GM23248 (cell line): ENCODE measurements around the gene SGSM1. TPM values are rescaled to one million over a fixed set of nuclear protein-coding genes. Genes with fewer than 3 reads are reported as not detected.

Experiments used
- DNase-seq: peaks from one replicate; pipeline ENCODE4 v3.0.0-alpha.2; 2015
- H2AFZ ChIP-seq: fragments of 200-600 bp; sonication (generic); 2 replicates; pipeline ENCODE4 v1.6.1; 2016; ENCODE audit warnings: antibody characterized with exemption
- H3F3A ChIP-seq: fragments of 200-600 bp; sonication (generic); 2 replicates; pipeline ENCODE4 v1.6.1; 2016; ENCODE audit warnings: mild to moderate bottlenecking, antibody characterized with exemption, mixed run types; ENCODE audit not compliant: insufficient read depth
- H3K27ac ChIP-seq: fragments of 200-600 bp; sonication (generic); 2 replicates; pipeline ENCODE4 v1.5.1; 2016; ENCODE audit warnings: mild to moderate bottlenecking
- H3K27me3 ChIP-seq: fragments of 200-600 bp; sonication (generic); replicated peaks from 2 replicates; pipeline ENCODE4 v1.6.1; 2016; ENCODE audit warnings: mild to moderate bottlenecking; ENCODE audit not compliant: insufficient read depth
- H3K36me3 ChIP-seq: fragments of 200-600 bp; sonication (generic); 2 replicates; pipeline ENCODE4 v1.6.1; 2016; ENCODE audit warnings: low read depth, mild to moderate bottlenecking
- H3K4me1 ChIP-seq: fragments of 200-600 bp; sonication (generic); 2 replicates; pipeline ENCODE4 v1.6.1; 2016; ENCODE audit warnings: mild to moderate bottlenecking; ENCODE audit not compliant: insufficient read depth
- H3K4me2 ChIP-seq: fragments of 200-600 bp; sonication (generic); one replicate; pipeline ENCODE4 v1.6.1; 2016; ENCODE audit warnings: mild to moderate bottlenecking; ENCODE audit not compliant: unreplicated experiment
- H3K4me3 ChIP-seq: fragments of 200-600 bp; sonication (generic); 2 replicates; pipeline ENCODE4 v1.5.1; 2016; ENCODE audit warnings: mild to moderate bottlenecking
- H3K79me2 ChIP-seq: fragments of 200-600 bp; sonication (generic); 2 replicates; pipeline ENCODE4 v1.6.1; 2016; ENCODE audit warnings: mild to moderate bottlenecking; ENCODE audit not compliant: insufficient read depth
- H3K9ac ChIP-seq: fragments of 200-600 bp; sonication (generic); 2 replicates; pipeline ENCODE4 v1.6.1; 2016; ENCODE audit warnings: mild to moderate bottlenecking
- H3K9me2 ChIP-seq: fragments of 200-600 bp; sonication (generic); 2 replicates; pipeline ENCODE4 v1.6.1; 2016; ENCODE audit warnings: mixed run types, mild to moderate bottlenecking, moderate library complexity; ENCODE audit not compliant: insufficient read depth
- H3K9me3 ChIP-seq: fragments of 200-600 bp; sonication (generic); one replicate; pipeline ENCODE4 v1.6.1; 2017; ENCODE audit warnings: low read depth
- H4K20me1 ChIP-seq: fragments of 200-600 bp; sonication (generic); 2 replicates; pipeline ENCODE4 v1.6.0; 2016; ENCODE audit not compliant: insufficient read depth
- EZH2 ChIP-seq: fragments of 200-600 bp; sonication (generic); IDR thresholded peaks from 2 replicates; pipeline ENCODE4 v1.6.1; 2018; ENCODE audit warnings: antibody characterized with exemption, mild to moderate bottlenecking; ENCODE audit not compliant: insufficient read depth, poor library complexity, severe bottlenecking
- EZH2phosphoT487 ChIP-seq: fragments of 200-600 bp; sonication (generic); IDR thresholded peaks from 2 replicates; pipeline ENCODE4 v1.6.1; 2018; ENCODE audit warnings: antibody characterized with exemption, moderate library complexity, mild to moderate bottlenecking, low read depth; ENCODE audit not compliant: insufficient read depth
- WGBS, 2 experiments: methylation state at CpG; one replicate each; pipeline ENCODE4 v1.1.6; 2015 to 2017; ENCODE audit warnings: low lambda C conversion rate in 2 of 2, low coverage in 1 of 2; ENCODE audit errors: missing lambda C conversion rate in 2 of 2; 5-methylcytosine and 5-hydroxymethylcytosine counted together
- in situ Hi-C: fragments of 300-500 bp; cut with MboI; formaldehyde crosslinking; loops from 2 replicates; pipeline ENCODE4 v1.15.0; 2020
- polyA plus RNA-seq: library from polyadenylated mRNA; unstranded; fragments of >200 nt; fragmentation: Nextera tagmentation; extraction: Ambion mirVana; gene quantifications from 2 replicates; pipeline ENCODE4 v1.2.1, GENCODE V29; 2016
- total RNA-seq: library from RNA; depleted of rRNA; stranded (reverse); fragments of >200 nt; shearing (Covaris generic); gene quantifications from 2 replicates; pipeline ENCODE4 v1.2.3, GENCODE V29; 2014

SGSM1 gene
- total and polyA plus RNA-seq, 2 experiments from 2014 or later: not detected

- in situ Hi-C loops: no loop called here
Measured at GRCh38 chr22:24938741-24939341, 132.8 kb downstream of the SGSM1 start.

GRCh38 chr22:24942301-24942700 lies 136.3 kb downstream of the SGSM1 start:
- no peak for DNase-seq
- 0 out of 2 replicates have a peak, but pooled peaks cover 5% of the 10 kb centered on the region for H3K27me3 ChIP-seq
- H3K79me2 ChIP-seq: no peaks in the 10 kb centered on the region
- H3K4me1 ChIP-seq: no peaks in the 10 kb centered on the region
- H4K20me1 ChIP-seq: no peaks in the 10 kb centered on the region
- H3K27ac ChIP-seq: no peak overlapping the region
- 81% methylated on average over 3 of the region's 3 CpGs for WGBS, 2 experiments
- H3K9me3 ChIP-seq: no peaks in the 10 kb centered on the region
- in situ Hi-C loops: no loop called here
- H3K9ac ChIP-seq: no peak overlapping the region
- TF ChIP-seq EZH2 (no peak), EZH2phosphoT487 (no peak)
- H3K4me3 ChIP-seq: no peak overlapping the region
- no peak overlapping the region for H2AFZ ChIP-seq
- no peaks in the 10 kb centered on the region for H3K36me3 ChIP-seq
- H3K4me2 ChIP-seq: no peak overlapping the region
- no peaks in the 10 kb centered on the region for H3F3A ChIP-seq
- H3K9me2 ChIP-seq: no peaks in the 10 kb centered on the region

More at GRCh38 chr22:24938741-24939341, 132.8 kb downstream of the SGSM1 start:
- Histone ChIP-seq H3F3A (no peaks in the 10 kb centered on the region), H2AFZ (no peak overlapping the region), H3K9ac (no peak overlapping the region), H3K4me1 (no peaks in the 10 kb centered on the region), H3K79me2 (no peaks in the 10 kb centered on the region), H3K36me3 (no peaks in the 10 kb centered on the region), H3K27me3 (0 out of 2 replicates have a peak, but pooled peaks cover 6% of the 10 kb centered on the region), H3K4me2 (no peak overlapping the region), H4K20me1 (no peaks in the 10 kb centered on the region), H3K9me2 (no peaks in the 10 kb centered on the region), H3K27ac (no peak overlapping the region), H3K4me3 (no peak overlapping the region), H3K9me3 (no peaks in the 10 kb centered on the region)
- WGBS, 2 experiments: 5 to 6% methylated on average over 11 of the region's 11 CpGs
- peak; percentile 71 for DNase-seq
- TF ChIP-seq EZH2phosphoT487: no peak
- no peak for TF ChIP-seq EZH2

- no peak for TF ChIP-seq EZH2phosphoT487
- no peak for TF ChIP-seq EZH2
- DNase-seq: no peak
- WGBS, 2 experiments: 76 to 78% methylated on average over 9 to 10 of the region's 10 CpGs
- in situ Hi-C loops: no loop called here
- H3K27ac ChIP-seq: no peak overlapping the region
- no peaks in the 10 kb centered on the region for H4K20me1 ChIP-seq
- no peaks in the 10 kb centered on the region for H3F3A ChIP-seq
- no peaks in the 10 kb centered on the region for H3K4me1 ChIP-seq
- no peaks in the 10 kb centered on the region for H3K36me3 ChIP-seq
- no peak overlapping the region for H3K4me3 ChIP-seq
- no peaks in the 10 kb centered on the region for H3K9me2 ChIP-seq
- no peaks in the 10 kb centered on the region for H3K79me2 ChIP-seq
- no peak overlapping the region for H3K4me2 ChIP-seq
- H2AFZ ChIP-seq: no peak overlapping the region
- H3K9ac ChIP-seq: no peak overlapping the region
- peaks cover 12% of the 10 kb centered on the region; the same call in 1 of the 2 replicates for H3K27me3 ChIP-seq
- no peaks in the 10 kb centered on the region for H3K9me3 ChIP-seq
Measured at GRCh38 chr22:24944217-24944937, 138.4 kb downstream of the SGSM1 start.

DNA sequence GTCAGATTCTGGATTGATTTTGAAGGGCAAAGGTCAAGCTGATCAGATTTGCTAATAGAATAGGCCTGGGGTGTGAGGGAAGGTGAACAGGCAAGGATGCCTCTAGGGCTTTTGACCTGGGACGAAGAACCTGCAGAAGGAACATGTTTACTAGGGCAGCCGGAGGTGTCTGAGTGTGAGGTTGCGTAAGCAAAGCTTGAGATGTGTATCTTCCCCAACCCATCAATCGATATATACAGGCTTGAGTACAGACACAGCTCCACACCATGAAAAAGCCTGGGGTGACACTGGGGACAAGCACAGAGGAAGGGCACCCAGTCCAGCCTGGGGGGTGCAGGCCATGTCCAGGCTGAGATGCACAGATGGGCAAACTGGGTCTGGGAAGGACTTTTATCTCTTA lies 139.4 kb downstream of the SGSM1 start:
- 64 to 73% methylated on average over 4 of the region's 4 CpGs for WGBS, 2 experiments
- in situ Hi-C loops: loop anchor here (5.0 kb wide), 1 partner anchor 102 kb away; no protein-coding TSS in a partner anchor
- peaks cover 12% of the 10 kb centered on the region; the same call in 1 of the 2 replicates for H3K27me3 ChIP-seq

More for the DNA sequence above, 139.4 kb downstream of the SGSM1 start:
- Histone ChIP-seq H3K9me2 (no peaks in the 10 kb centered on the region), H3K79me2 (no peaks in the 10 kb centered on the region), H3K36me3 (no peaks in the 10 kb centered on the region), H3K4me3 (no peak overlapping the region), H3K9ac (no peak overlapping the region), H3K9me3 (no peaks in the 10 kb centered on the region), H4K20me1 (no peaks in the 10 kb centered on the region), H3K4me1 (0 out of 2 replicates have a peak, but pooled peaks cover 3% of the 10 kb centered on the region), H3F3A (no peaks in the 10 kb centered on the region), H3K27ac (no peak overlapping the region), H2AFZ (no peak overlapping the region), H3K4me2 (no peak overlapping the region)
- DNase-seq: no peak
- TF ChIP-seq EZH2 (no peak), EZH2phosphoT487 (no peak)
